Peyer's patch (tissue), 4 donors: ENCODE results near the gene TXNDC12. TPM values are rescaled to one million over a fixed set of nuclear protein-coding genes. Genes with fewer than 3 reads are reported as not detected.
A peak's percentile ranks its signal among the peaks of the same experiment; 100 is the strongest.

ENCODE experiments used
- DNase-seq, 3 donors: peaks; one replicate each; pipeline ENCODE4 v3.0.0-alpha.2; 2017 to 2019
- H3K27ac ChIP-seq, 4 donors: fragments of 200-600 bp; sonication (generic); one replicate each; pipeline ENCODE4 v1.5.1; 2016 to 2019
- H3K27me3 ChIP-seq, 2 donors: fragments of 200-600 bp; sonication (generic); one replicate each; pipeline ENCODE4 v1.5.1; 2019
- H3K36me3 ChIP-seq, 3 donors: fragments of 200-600 bp; sonication (generic); one replicate each; pipeline ENCODE4 v1.5.1; 2016 to 2019
- H3K4me1 ChIP-seq, 4 donors: fragments of 200-600 bp; sonication (generic); one replicate each; pipeline ENCODE4 v1.5.1; 2016 to 2019
- H3K4me3 ChIP-seq, 4 donors: fragments of 200-600 bp; sonication (generic); 1 replicate in 3 of 4; 2 replicates in 1 of 4; pipeline ENCODE4 v1.5.1; 2016 to 2019; ENCODE audit warnings: mild to moderate bottlenecking in 1 of 4
- H3K9me3 ChIP-seq, 4 donors: fragments of 200-600 bp; sonication (generic); one replicate each; pipeline ENCODE4 v1.5.1; 2016 to 2019; ENCODE audit warnings: mild to moderate bottlenecking in 1 of 4
- CTCF ChIP-seq, 6 experiments: fragments of 450-650 bp in 4 of 6; fragments of 200-600 bp in 2 of 6; sonication (generic) in 1 of 6; IDR thresholded peaks; one replicate each; pipeline ENCODE4 v1.5.1; 2017 to 2019; ENCODE audit warnings: antibody characterized with exemption in 6 of 6, mild to moderate bottlenecking in 3 of 6, moderate library complexity in 1 of 6
- POLR2A ChIP-seq, 2 donors: fragments of 450-650 bp; IDR thresholded peaks; one replicate each; pipeline ENCODE4 v1.5.1; 2017; ENCODE audit warnings: antibody characterized with exemption in 2 of 2, mild to moderate bottlenecking in 2 of 2, moderate library complexity in 2 of 2
- total RNA-seq, 4 donors: library from RNA; depleted of rRNA; stranded (reverse); fragments of >200 nt; gene quantifications; one replicate each; pipeline ENCODE4 v1.1.0, GENCODE V29; 2016

TXNDC12 gene
- total RNA-seq, 4 donors from 2014 or later: 14.9 to 25.0 (median 23.9) TPM

DNA sequence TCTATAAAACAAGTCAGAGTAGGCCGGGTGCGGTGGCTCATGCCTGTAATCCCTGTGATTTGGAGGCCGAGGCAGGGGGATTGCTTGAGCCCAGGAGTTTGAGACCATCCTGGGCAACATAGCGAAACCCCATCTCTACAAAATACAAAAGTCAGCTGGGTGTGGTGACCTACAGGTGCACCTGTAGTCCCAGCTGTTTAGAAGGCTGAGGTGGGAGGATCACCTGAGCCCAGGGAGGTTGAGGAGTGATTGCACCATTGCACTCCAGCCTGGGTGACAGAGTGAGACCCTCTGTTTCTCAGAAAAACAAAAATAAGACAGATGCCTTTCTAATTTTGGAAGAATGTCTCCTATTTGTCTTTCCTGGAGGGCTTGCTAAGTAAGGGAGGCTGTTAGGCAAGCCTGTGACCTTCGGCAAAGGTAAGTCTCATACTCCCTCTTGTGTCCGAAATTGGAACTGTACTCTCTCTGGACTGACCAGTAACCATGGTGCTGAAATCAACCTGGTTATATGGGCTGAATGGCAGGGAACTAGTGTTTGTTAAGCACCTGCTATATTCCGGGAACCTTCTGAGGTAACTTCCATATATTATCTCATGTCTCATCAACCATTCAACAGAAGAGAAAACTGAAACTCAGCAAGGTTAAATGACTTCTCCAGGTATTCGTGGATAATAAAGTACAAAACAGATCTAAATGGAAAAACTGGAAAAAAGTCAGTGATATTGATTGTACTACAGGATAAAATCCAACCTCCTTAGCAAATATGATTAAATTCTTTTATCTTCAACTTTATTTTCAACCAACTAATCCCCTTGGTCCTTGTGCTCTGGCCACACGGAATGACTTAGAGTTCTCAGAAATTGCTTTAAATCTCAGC lies 52.7 kb downstream of the TXNDC12 start:
- peaks cover 0 to 3% (median 0%) of the 10 kb centered on the region in 4 donors for H3K4me1 ChIP-seq
- TF ChIP-seq POLR2A (IDR thresholded peaks at IDR 0.05) (no peak), CTCF (IDR thresholded peaks at IDR 0.05) (peak; percentile 65 to 98 (median 92))
- peak in 1 of 3 donors; percentile 62 for DNase-seq

DNA sequence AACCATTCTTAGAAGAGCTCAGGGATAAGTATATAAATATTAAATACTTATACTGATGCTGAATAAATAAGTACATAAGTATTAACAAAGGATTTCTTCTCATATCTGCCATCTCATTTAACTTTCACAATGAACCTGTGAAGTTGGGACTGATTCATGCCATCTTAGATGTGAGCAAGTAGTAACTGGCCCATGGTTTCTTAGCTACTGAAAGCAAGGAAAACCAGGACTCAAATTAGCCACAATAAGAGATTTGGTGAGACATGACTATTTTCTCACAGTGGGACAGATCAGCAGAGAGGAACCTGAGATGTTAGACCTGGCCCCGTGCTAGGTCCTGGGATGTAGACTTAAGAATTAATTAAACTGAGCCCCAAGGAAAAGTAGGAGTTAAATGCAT lies 56.3 kb downstream of the TXNDC12 start:
- Histone ChIP-seq H3K27ac (no peak overlapping the region), H3K4me3 (no peak overlapping the region), H3K36me3 (no peaks in the 10 kb centered on the region), H3K9me3 (no peaks in the 10 kb centered on the region), H3K27me3 (no peaks in the 10 kb centered on the region), H3K4me1 (no peaks in the 10 kb centered on the region)
- DNase-seq: no peak
- no peak for TF ChIP-seq POLR2A (IDR thresholded peaks at IDR 0.05)
- no peak for TF ChIP-seq CTCF (IDR thresholded peaks at IDR 0.05)

More for the DNA sequence above, 52.7 kb downstream of the TXNDC12 start:
- Histone ChIP-seq H3K27ac (no peak overlapping the region), H3K4me3 (no peak overlapping the region), H3K36me3 (no peaks in the 10 kb centered on the region), H3K27me3 (no peaks in the 10 kb centered on the region), H3K9me3 (no peaks in the 10 kb centered on the region)

- Histone ChIP-seq H3K36me3 (no peaks in the 10 kb centered on the region), H3K27ac (no peak overlapping the region), H3K4me1 (no peaks in the 10 kb centered on the region), H3K4me3 (no peak overlapping the region), H3K27me3 (no peaks in the 10 kb centered on the region), H3K9me3 (no peaks in the 10 kb centered on the region)
- DNase-seq: no peak
- TF ChIP-seq CTCF (IDR thresholded peaks at IDR 0.05): no peak
- TF ChIP-seq POLR2A (IDR thresholded peaks at IDR 0.05): no peak
Observed at GRCh38 chr1:51997974-51998382, 57.0 kb downstream of the TXNDC12 start.

DNA sequence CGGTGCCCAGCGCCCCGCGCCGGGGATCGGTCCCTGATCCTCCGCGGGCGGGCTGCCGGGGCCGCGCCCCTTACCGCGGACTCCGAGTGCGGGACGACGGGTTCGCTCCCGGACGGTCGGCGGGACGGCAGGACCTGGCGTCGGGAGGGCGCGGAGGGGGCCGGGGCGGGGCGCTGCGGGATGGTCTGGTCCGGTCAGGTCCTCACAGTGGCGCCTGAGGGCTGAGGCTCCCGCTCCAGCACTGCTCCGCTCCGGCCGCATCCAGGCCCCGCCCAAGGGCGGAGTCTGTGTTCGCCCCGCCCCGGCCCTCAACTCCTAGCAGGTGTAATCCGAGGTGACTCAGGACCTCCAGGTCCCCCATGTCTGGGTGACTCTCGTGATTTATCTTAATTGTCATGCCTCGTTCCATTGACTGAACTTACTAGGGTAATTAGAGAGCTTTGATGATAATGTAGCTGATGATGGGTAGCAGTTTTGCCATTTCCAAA lies 64.5 kb downstream of the TXNDC12 start, which contains the start of gene RAB3B:
Gene RAB3B, minus strand, starts transcription at position 223 of the 488 bp plus-strand sequence. CDS start 13,583 bp downstream, outside the sequence.
- H3K9me3 ChIP-seq: no peaks in the 10 kb centered on the region
- peak within 1 kb of the TSS; percentile 34 to 67 (median 56) for H3K4me3 ChIP-seq
- no peaks in the 10 kb centered on the region for H3K27me3 ChIP-seq
- H3K4me1 ChIP-seq: peaks cover 0 to 6% (median 2%) of the 10 kb centered on the region in 4 donors
- no peak within 1 kb of the TSS for H3K27ac ChIP-seq
- H3K36me3 ChIP-seq: no peaks in the 10 kb centered on the region
- peak; percentile 45 to 83 (median 78) for DNase-seq
- no peak for TF ChIP-seq POLR2A (IDR thresholded peaks at IDR 0.05)
- TF ChIP-seq CTCF (IDR thresholded peaks at IDR 0.05): no peak

DNA sequence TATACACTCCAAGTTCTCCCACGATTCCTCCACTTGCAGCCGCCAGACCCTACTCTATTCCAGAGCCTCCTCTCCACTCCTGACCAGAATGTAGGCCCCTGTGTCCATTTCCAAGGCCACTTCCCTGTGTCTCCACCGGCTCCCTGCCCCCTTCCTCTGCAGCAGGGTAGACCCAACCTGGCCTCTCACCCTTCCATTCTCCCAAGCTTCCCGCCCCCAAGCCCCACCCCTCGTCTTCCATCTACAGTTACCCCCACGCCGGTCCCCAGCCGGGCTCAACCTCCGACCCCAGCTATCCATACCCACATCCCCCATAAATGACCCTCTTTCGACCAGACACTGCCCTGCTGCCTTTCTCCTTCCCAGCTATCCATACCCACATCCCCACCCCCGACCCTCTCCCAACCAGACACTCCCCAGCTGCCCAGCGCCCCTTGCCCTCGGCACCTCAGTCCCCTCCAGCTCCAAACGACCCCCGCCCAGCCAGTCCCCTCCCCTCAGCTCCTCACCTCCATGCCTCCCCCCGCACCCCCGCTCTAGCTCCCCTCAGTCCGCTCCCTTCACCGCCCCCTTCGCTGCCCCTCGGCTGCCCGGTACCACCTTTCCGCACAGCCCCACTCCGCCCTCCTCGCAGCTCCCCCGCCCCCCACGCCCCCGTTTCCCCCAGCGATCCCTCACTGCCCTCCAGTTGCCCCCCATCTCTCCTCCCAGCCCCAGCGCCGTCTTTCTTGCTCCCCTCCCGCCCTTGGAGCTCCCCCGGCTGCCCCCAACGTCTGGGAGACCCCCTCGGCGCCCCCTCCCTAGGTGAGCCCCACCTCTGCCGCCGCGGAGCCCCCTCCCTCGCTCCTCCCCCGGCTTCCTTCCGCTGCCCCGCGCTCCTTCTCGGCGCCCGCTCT lies 65.2 kb downstream of the TXNDC12 start:
- Histone ChIP-seq H3K4me3 (peak overlapping the region; percentile 34 to 67 (median 56)), H3K4me1 (peaks cover 0 to 6% (median 2%) of the 10 kb centered on the region in 4 donors), H3K36me3 (no peaks in the 10 kb centered on the region), H3K27ac (no peak overlapping the region), H3K9me3 (no peaks in the 10 kb centered on the region), H3K27me3 (no peaks in the 10 kb centered on the region)
- no peak for DNase-seq
- no peak for TF ChIP-seq CTCF (IDR thresholded peaks at IDR 0.05)
- TF ChIP-seq POLR2A (IDR thresholded peaks at IDR 0.05): no peak
